GM21360 (cell line): ENCODE measurements around the gene GNAS-AS1.
"Not testable (repeated sequence)": the region's sequence is repeated elsewhere in the genome, so short reads cannot be mapped to it uniquely, and the experiment has no call there.

Experiments
- ATAC-seq: cut with Tn5 transposase; IDR thresholded peaks from one replicate; pipeline ENCODE4 v1.9.1; 2021; ENCODE audit warnings: mild to moderate bottlenecking, moderate library complexity; ENCODE audit not compliant: unreplicated experiment

The GNAS-AS1 gene

DNA sequence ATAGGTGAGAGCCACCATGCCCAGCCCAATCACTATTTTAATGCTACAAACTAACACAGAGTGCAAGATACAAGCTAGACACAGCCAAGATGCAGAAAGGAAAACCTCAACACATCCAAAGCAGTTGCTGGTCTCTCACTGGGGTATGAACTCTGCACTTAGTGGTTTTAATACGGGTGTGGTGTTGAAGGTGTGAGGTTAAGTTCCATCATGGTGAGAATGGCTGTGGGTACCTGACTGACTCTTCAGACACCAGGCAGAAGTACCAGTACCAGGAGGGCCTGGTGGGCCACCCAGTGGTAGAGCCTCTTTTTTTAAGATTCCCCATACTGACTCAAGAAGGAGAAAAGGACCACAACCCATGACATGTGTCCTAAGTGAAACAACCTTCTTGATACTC lies 13.0 kb downstream of the GNAS-AS1 start:
- no peak for ATAC-seq

DNA sequence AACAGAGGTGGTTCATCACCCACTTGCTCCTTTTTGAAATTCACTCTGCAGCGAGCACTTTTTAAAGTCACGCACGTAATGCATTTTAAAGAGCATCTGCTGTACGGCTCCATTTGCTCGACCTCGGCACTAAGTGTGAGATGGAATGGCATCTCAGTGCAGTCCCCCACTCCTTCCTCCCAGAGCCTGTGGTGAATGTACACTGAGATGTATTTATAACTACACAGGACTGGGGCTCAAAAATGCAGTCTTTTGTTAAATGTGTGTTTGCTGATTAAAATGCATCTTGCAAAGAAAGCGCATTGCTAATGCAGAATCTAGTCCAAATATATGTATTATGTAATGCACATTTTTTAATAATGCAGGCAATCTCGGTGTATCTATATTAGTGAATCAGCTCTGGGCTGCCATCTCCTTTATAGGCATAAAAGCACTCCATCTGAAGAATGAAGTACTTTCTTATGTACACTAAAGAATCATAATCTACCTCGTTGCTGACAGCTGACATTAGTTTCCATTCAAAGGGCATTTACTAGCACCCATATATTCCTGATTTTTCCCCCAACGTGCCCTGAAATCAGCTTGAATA lies 14.0 kb downstream of the GNAS-AS1 start:
- no peak for ATAC-seq

DNA sequence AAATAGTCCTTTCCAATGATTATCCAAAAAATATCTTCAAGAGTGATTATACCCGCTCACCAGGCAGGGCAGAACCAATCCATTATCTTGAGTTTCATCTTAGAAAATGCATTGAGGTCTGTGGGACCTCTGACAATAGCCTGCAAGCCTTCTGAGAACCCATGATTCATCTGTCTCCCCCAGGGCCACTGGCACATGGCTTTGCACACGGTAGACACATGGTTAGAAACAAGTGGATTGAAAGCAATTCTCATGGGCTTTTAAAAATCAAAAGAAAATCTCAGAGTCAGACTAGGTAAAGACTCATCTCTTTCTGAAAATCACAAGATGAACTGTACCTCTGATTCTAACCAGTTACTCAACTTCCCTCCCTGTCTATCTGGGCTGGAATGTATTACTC lies 15.5 kb downstream of the GNAS-AS1 start:
- no peak for ATAC-seq

- no peak for ATAC-seq
Observed at GRCh38 chr20:58833921-58834320, 16.8 kb downstream of the GNAS-AS1 start.

DNA sequence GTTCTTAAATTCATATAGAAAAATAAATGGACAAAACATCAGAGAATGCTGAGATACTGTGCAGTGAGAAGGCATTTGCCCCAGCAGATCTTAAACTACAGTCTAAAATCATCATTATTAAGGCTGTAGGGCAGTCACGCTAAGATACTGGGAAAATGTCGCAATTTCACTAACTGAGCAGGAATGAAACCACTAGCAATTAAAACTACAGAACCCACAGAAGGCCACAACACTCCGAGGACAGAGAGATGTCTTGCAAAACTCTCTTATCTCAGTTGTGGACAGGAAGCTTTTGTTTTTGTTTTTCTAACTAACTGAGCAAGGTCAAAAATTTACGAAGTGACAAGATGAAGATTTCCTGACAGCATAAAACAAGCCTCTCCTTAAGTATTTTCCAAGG lies 18.2 kb downstream of the GNAS-AS1 start:
- ATAC-seq, result no peak

DNA sequence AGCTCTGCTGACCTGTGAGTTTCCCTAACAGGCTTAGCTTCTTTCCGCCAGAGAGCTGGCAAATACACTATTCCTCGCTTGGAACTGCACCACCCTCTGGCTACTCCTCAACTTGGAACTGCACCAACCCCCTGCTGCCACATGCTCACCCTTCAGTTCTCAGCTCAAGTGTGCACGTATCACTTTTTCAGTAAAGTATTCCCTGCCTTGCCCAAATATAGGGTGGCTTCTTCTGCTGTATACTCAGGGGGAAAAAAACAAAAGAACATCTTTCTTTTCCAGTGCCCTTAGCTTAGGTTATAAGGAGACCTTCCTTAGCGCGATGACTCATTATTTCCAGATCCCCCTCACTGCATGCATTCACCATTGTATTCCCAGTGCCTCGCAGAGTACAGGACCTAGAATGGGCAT lies 21.2 kb downstream of the GNAS-AS1 start:
- ATAC-seq, result no peak

DNA sequence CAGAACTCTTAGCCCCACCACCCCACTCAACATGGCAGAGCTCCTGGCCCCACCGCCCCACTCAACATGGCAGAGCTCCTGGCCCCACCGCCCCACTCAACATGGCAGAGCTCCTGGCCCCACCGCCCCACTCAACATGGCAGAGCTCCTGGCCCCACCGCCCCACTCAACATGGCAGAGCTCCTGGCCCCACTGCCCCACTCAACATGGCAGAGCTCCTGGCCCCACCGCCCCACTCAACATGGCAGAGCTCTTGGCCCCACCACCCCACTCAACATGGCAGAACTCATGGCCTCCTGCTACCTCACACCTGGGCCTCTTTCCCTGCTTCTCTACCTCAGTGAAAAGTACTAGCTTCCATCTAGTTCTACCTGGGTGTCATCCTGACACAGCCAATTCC lies 21.9 kb downstream of the GNAS-AS1 start:
- ATAC-seq, result not testable (repeated sequence)

GRCh38 chr20:58828136-58828535 lies 22.6 kb downstream of the GNAS-AS1 start:
- ATAC-seq, result no peak

GRCh38 chr20:58826271-58826670 lies 24.4 kb downstream of the GNAS-AS1 start:
- no peak for ATAC-seq

- ATAC-seq, result no peak
Observed at GRCh38 chr20:58825450-58825849, 25.3 kb downstream of the GNAS-AS1 start.

- ATAC-seq, result no peak
Observed at GRCh38 chr20:58824843-58825242, 25.9 kb downstream of the GNAS-AS1 start.

GRCh38 chr20:58822748-58823730 lies 27.7 kb downstream of the GNAS-AS1 start:
- no peak for ATAC-seq

DNA sequence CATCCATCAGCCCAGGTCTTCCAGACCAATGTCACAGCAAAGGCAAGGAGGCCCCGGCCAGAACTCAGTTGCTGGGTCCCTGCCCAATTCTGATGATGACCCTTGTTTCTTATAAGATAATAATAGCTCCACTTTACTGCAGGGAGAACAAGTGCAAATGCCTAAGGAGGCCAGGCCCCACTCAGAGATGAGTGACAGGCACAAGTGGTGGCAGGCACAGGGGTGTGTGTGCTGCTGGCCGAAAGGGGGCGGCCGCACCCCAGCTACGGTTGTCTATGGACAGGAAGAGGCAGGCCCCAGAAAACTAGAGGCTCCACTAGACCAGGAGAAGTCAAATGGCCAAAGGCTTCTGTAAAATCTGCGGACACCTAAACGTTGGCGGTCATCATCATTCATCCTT lies 28.6 kb downstream of the GNAS-AS1 start:
- ATAC-seq, result no peak

DNA sequence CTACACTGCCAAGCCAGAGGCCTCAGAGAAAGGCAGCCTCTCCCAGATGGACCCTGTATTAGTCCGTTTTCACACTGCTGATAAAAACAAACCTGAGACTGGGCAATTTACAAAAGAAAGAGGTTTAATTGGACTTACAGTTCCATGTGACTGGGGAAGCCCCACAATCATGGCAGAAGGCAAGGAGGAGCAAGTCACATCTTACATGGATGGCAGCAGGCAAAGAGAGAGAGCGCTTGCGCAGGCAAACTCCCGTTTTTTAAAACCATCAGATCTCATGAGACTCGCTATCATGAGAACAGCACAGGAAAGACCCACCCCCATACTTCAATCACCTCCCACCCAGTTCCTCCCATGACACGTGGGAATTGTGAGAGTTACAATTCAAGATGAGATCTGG lies 30.2 kb downstream of the GNAS-AS1 start:
- ATAC-seq, result not testable (repeated sequence)

DNA sequence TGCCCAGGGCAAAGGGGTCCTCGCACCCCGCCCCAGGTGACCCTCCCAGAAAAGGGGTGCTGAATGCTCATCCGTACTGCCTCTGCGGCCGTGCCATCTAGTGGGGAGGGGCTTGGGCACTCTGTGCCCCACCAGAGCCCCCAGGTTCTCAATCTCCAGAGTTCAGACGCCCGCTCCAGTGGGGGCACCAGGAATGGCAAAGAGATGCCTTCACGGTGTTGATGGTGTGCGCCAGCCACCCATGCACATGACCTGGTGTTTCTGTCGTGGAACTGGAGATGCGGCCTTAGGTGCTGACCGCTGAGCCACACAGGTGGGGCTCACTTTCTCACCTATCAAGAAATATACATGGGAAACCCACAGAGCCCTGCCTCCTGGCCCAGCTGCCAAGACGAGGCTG lies 30.8 kb downstream of the GNAS-AS1 start:
- ATAC-seq, result no peak

- no peak for ATAC-seq
Observed at GRCh38 chr20:58818586-58819285, 32.0 kb downstream of the GNAS-AS1 start.

DNA sequence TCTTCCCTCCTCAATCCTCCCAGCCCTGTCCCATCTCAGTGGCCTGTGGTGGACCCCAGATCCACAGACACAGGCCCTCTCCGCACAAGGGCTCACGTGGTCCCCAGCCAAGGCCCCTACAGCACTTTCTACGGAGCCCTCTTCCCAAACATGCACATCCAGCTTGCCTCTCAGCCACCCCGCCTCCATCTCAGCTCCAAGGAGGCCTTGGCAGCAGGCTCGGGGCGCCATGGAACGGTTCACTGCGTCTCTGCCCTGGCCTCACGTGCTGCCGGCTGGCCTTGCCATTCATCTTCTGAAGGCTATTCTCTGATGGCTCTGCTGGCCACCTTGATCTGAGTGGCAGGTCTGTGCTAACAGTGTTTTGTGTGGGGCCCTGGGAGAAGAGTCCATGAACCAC lies 33.0 kb downstream of the GNAS-AS1 start:
- no peak for ATAC-seq

DNA sequence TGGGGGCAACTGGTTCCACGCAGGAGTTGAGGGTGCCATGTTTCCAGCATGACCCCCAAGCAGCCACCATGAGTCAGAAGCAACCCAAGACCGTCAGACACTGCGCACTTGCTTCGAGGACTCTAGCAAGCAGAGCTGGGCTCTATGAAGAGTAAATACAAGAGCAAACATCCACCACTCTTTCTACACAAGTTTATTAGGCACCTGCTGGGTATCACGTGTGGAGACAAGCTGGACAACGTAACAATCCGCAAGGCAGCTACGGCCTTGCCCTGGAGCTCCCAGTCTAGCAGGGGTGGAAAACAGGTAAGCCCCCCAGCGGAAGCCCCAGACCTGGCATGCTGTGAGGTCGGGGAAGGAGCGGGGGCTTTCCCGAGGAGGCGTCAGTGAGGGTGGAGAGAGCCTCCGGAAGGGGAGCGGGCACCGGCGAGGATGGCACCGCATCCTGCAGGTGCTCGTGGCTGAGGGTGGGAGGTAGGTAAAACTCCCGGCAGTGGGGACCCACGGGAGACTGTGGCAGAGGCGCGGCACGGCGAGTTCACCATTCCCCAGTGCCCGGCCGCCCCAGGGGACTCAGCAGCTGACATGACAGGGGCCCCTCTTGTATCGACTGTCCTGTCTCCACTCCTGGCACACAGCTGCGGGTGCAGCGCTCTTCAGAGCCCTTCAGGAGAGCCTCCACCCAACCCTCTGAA lies 33.6 kb downstream of the GNAS-AS1 start:
- ATAC-seq, result no peak

- no peak for ATAC-seq
Observed at GRCh38 chr20:58816051-58816450, 34.7 kb downstream of the GNAS-AS1 start.

DNA sequence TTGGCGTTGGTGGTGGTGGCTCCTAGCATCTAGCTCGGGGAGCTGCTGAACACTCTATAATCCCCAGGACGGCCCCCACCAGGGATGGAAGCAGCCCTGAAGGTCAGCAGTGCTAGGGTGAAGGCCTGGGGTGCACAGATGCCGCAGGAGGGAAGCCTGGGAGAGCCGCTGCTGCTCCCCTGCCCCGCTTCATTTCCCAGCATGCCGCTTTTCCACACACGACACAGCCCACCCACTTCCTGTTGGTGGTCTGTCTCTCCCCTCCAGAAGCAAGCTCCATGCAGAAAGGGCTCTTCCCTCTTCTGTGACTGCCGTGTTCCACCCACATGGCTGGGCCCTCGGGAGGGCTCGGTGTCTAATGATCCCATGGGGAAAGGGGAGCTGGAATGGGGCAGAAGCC lies 35.3 kb downstream of the GNAS-AS1 start:
- no peak for ATAC-seq

DNA sequence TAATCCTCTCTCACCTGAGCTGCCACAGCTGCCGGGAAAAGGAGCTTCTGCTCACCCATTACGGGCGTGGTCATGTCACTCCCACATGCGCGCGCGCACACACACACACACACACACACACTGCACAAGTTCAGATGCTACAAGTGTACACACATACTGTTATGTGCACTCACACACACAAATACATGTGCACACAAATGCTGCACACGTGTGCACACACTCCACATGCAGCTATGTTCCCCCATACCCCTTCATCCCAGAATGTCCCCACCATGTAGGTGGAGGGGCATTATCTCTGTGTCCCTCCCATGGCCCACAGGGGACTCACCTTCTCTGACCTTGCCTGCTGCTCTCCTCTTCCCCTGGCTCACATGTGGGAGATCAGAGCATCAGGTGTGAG lies 37.3 kb downstream of the GNAS-AS1 start:
- no peak for ATAC-seq
